Stimulated activated CD4-positive, alpha-beta T cell treated with anti-CD3 and anti-CD28 coated beads, Interleukin-15, amount 100 ng/mL, for 1 hour (primary cell): Measurements from ENCODE around the gene IQGAP1.
"Not testable (repeated sequence)": the region's sequence is repeated elsewhere in the genome, so short reads cannot be mapped to it uniquely, and the experiment has no call there.

Experiments
- DNase-seq, 2 donors: peaks; one replicate each; pipeline ENCODE4 v3.0.0-alpha.2; 2020; ENCODE audit warnings: low read depth in 1 of 2, low spot score in 1 of 2

IQGAP1 gene

DNA sequence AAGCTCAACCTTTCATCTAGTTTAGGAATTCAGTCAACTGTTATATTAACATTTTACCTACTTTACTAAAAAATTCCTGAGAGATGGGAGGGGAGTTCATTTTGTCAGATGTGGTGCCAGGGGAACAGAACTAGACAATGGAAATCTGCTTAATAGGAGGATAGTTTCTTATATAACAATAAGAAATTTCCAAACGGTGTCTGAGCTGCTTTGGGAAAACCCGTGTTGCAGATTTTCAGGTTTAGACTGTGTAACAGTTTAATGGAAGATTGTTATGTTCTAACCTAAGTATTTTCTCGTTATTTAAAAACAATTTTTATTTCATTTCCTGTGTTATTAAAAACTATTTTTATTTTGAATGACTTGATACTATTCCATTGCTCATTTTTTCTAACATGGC, 19.3 kb downstream of the IQGAP1 start:
- DNase-seq = no peak

DNA sequence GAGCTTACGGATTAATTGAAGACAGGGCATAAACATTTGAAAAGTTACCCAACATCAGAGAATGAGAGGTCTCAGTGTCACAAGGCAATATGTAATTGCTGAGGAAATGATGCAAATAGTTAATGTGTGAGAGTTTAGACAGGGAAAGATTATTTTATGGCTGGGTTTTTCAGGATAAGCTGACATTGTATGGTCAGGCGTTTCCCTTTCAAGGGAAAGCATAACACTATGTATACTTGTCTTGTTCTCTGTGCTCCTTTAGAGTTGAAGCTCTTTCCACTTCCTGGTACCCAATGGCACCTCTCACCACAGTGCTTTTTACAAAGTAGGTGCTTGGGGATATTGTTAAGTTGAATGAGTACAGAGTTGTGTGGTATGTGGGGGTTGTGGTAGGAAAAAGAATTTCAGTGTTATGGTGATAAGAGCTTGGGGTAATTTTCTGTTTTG, 19.9 kb downstream of the IQGAP1 start:
- DNase-seq = no peak

DNA sequence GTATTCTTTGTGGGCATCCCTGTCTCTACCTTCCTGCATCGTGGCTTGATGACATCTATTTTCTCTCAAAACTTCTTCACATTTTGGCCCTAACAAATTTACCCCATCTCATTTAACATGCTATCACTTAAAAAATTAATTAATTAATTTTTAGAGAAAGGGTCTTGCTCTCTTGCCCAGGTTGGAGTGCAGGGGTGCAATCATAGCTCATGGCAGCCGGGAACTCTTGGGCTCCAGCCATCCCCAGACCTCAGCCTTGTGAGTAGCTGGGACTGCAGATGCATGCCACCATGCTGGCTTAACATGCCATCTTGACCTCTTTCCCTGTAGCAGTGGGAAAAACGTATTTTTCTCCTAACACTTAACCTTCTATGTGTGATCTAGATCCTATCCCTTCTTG, 20.6 kb downstream of the IQGAP1 start:
- no peak for DNase-seq

DNA sequence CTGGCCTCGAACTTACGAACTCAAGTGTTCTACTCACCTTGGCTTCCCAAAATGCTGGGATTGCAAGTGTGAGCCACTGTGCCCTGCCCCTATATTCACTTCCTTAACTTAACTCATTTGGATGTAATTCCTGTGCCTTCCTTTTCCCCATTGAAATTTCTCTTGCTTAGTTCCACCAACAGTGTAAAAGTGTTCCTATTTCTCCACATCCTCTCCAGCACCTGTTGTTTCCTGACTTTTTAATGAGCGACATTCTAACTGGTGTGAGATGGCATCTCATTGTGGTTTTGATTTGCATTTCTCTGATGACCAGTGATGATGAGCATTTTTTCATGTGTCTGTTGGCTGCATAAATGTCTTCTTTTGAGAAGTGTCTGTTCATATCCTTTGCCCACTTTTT, 21.5 kb downstream of the IQGAP1 start:
- not testable (repeated sequence) for DNase-seq

DNA sequence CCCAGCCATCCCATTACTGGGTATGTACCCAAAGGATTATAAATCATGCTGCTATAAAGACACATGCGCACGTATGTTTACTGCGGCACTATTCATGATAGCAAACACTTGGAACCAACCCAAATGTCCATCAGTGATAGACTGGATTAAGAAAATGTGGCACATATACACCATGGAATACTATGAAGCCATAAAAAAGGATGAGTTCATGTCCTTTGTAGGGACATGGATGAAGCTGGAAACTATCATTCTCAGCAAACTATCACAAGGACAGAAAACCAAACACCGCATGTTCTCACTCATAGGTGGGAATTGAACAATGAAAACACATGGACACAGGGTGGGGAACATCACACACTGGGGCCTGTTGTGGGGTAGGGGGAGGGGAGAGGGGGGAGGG, 22.3 kb downstream of the IQGAP1 start:
- not testable (repeated sequence) for DNase-seq

DNA sequence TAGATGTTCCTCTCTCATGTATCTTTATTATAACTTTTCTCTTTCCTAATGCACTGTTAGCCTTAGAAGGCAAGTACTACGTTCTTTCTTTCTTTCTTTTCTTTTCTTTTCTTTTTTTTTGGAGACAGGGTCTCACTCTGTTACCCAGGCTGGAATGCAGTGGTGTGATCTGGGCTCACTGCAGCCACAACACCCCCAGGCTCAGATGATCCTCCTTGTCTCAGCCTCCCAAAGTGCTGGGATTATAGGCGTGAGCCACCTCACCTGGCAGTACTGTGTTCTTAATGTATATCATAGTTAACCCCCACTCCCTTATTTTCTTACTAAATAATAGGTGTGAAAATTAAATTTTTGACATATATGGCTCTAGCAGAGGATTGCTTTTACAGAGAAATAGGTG, 23.1 kb downstream of the IQGAP1 start:
- DNase-seq = no peak

DNA sequence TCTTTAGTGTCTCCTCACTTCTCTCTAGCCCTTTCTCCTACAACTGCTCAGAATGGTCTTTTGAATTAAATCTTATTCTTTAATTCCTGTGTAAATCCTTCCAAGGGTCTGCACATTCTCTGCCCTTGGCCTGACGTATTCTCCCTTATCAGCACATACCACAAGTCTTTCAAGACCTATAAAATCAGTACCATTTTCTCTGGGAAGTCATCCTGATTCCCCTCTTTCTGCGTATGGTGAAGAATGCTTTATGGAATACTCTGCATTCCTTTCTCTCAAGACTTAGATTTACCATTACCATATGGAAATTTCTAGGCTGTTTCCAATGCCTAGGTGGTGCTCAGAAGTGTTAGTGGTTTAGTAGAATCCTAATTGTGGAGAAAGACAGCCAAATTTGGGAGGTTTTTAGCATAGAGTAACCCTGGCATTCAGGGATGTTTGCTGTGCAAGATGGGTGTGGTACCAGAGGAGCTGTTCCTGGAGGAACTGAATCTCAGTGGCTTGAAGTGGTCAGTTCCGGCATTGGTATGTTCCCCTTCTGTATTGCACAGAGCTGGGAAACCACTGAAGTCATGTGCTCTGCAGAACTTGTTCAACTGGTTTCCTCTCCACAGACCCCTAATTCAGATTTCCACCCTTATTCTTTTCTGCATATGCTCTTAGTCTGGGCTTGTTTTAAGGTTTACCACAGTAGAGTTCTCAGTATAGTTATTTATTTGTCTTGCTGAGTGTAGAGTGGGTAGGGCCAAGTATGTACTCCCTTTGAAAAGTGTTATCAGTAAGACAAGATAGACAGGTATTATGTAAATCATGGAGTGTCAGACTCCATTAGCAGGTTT, 24.5 kb downstream of the IQGAP1 start:
- no peak for DNase-seq

DNA sequence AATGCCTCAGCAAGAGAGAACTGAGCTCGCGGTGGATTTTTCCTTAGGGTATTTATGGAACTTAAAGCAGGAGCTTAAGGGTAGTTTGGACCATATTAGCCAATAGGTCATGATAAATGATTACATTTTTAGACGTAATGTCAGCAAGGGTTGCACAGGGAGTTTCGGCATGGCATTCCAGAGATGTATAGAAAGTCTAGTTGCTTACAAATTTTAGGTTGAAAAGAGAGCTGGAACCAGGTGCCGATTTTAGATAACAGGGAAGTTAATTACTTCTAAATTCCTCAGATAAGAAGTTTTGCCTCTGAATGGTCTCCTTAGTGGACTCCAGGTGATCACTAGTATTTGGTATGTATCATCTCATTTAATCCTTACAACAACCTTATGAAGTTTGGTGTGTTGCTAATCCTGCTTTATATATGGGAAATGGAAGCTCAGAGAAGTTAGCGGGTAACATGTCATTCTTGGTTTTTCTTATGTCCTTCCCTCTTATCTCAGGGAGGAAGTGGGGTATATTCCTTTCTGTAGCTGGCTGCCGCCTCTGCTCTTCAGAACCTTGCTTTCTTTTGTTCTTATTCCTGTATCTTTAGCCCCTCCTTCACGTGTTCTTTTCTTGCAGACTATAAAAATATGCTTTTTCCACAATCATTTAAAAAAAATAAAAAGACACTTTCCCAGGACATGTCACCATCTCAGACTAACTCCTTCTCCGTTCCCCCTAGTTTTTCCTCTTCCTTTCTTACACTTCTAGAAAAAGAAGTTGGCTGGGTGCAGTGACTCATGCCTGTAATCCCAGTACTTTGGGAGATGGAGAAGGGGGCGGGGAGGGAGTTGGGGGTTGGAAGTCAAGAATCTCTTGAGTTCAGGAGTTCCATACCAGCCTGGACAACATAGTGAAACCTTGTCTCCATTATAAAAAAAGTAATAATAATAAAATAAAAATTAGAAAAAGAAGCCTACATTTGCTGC, 25.7 kb downstream of the IQGAP1 start:
- no peak for DNase-seq

DNA sequence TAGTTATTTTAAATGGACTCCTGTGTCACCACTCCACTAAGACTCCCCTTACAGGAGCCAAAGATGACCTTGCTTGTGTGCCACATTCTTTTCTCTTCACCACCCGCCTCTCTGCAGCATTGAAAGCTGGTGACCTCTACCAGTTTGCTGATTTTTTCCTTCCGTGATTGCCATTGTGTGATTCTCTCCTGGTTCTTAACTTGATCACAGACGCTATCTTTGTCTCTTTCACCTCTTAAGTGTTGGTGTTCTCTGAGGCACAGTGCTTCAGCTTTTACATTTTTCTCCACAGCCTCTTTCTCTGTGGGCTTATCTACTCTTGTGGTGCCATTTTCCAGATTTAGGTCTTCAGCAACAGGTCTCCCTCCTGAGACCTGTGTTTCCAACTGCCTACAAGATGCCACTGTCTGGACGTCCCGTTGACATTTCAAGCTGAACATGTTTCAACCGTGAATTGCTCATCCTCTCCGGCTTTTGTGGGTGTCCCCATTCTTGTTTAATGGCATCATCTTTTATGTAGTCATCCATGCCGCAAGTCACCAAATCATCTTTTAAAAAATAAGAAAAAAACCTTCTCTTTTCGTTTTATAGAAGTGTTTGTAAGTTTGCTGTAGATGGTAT, 26.5 kb downstream of the IQGAP1 start:
- no peak for DNase-seq

DNA sequence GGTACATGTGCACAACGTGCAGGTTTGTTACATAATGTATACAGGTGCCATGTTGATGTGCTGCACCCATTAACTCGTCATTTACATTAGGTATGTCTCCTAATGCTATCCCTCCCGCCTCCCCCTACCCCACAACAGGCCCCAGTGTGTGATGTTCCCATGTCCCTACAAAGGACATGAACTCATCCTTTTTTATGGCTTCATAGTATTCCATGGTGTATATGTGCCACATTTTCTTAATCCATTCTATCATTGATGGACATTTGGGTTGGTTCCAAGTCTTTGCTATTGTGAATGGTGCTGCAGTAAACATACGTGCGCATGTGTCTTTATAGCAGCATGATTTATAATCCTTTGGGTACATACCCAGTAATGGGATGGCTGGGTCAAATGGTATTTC, 28.0 kb downstream of the IQGAP1 start:
- DNase-seq = not testable (repeated sequence)

DNA sequence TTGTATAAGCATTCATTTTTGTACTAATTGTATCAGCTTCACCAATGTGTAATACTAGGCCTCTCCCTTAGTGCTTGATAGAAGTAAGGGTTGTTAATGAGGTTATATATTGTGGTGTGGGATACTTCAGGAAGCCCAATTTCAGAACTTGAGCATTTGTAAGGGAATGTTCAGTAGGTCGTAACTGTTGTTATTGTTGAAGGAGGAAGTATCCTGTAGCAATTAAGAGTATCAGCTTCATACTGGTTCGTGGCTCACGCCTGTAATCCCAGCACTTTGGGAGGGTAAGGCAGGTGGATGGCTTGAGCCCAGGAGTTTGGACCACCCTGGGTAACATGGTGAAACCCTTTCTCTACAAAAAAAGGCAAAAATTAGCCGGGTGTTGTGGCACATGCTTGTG, 30.6 kb downstream of the IQGAP1 start:
- no peak for DNase-seq

DNA sequence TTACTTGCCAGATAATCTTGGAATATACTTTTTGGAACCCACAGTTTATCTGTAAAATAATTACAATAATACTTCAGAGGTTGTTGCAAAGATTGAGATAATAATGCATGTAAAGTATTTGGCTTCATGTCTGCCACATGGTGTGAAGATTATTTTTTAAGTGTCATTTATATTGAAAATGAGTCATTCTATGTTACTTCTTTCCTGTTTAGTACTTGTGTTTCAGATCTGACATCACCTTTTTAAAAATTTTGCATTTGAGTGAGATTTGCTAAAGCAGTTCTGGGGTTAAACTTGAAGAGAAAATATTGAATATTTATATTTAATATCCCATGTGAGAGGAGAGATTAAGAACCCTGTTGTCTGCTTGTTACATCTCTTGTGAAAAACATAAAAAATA, 31.2 kb downstream of the IQGAP1 start:
- no peak for DNase-seq

DNA sequence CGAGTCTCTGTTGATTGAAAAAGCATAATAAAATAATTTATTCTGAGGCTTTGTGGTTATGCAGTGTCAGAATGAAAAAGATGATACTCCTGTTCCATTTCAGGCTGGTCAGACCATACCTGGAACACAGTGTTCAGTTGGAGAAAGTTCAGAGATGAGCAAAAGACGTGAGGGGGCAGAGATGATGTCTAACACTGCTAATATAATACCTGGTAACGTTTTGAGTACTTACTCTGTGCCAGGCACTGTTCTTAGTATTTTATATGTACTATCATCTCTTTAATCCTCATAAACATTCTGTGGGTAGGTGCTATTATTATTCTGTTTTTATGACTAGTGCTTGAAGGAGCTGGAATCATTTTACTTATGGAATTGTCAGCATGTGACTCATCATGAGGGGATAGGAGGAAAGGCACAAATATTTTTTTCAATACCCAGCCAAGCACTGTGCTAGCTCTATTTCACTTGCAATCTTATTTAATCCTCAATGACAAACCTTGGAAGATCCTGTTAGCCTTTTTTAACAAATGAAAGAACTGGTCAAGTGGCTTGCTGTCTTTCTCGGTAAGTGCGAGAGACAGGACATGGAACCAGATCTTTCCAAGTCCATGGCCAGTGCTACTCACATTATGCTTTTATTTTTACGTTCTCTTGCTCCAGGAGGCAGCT, 31.8 kb downstream of the IQGAP1 start:
- DNase-seq = no peak

DNA sequence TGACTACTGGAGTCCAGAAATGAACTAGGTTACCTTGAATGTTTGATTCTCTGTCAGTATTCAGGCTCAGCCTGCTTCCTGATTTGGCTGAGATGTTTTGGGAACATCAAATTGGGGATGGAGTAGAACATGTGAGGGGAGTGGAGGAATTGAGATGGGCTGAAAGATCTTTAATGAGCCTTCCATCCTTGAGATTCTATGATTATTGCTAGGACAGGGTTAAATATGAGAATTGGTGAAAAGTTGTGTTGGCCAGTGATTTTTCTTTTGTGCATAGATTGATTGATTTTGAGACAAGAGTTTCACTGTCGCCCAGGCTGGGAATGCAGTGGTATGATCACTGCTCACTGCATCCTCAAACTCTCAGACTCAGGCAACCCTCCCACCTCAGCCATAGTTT, 32.4 kb downstream of the IQGAP1 start:
- DNase-seq = no peak

DNA sequence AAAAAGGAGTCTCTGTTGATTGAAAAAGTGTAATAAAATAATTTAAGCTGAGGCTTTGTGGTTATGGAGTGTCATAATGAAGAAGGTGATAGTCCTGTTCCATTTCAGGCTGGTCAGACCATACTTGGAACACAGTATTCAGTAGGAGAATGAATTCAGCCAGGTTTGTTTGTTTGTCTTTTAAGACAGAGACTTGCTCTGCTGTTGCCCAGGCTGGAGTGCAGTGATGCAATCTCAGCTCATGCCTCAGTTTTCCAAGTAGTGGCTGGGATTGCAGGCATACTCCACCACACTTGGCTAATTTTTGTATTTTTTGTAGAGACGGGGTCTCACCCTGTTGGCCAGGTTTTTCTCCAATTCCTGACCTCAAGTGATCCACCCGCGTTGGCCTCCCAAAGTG, 33.5 kb downstream of the IQGAP1 start:
- no peak for DNase-seq

DNA sequence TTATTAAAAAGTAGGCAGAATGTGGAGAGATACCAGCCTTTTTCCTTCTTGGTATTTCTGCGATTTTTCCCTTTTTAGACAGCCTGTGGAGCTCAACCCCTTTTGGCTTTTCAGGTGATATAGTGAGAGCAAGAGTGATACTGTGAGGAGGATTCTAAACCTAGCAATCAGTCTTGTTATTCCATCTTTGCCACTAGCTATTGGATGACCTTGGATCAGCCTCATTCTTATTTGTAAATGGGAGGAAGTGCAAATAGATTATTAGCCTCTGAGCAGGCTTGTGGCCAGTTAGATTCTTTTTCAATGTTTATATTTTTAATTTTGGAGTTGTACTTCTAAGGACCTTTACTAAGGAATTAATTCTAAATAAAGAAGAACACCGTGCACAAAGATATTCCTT, 34.0 kb downstream of the IQGAP1 start:
- DNase-seq = no peak

DNA sequence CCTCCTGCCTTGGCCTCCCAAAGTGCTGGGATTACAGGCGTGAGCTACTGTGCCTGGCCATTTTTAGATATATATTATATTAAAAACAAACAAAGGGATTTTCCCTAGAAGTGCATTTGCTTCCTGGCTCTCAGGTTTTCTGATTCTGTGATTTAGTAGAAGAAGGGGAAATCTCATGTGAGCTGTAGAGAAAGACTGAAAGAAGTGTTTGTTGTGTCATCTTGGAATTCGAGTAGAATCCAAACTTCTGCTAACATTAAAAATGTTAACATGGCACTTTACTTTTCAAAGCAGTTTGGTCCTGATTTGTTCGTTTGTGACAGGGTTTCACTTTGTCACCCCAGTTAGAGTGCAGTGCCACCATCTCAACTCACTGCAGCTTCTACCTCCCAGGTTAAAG, 34.9 kb downstream of the IQGAP1 start:
- DNase-seq = no peak

DNA sequence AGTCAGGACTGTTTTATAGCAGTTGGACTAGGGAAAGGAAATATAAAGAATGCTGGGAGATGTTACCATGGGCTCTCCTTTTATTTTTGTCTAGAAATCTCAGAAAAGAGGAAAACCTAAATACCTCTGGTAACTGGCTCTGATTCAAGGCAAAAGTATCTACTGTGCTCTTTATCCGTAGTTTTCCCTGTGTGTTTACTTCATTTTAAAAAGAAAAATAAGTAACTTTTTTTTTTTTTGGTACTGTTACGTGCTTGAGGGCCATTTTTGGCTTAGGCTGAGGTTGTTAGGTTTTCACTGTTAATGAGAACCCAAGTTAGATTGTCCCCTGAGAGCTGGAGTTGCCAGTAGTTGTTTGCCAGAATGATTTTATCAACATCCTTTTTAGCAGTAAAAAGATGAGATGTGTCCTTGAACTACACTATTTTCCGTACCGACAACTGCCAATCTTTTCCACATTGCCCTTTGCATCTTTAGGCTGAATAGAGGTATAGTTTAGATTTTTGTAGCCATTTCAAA, 35.8 kb downstream of the IQGAP1 start:
- no peak for DNase-seq

DNA sequence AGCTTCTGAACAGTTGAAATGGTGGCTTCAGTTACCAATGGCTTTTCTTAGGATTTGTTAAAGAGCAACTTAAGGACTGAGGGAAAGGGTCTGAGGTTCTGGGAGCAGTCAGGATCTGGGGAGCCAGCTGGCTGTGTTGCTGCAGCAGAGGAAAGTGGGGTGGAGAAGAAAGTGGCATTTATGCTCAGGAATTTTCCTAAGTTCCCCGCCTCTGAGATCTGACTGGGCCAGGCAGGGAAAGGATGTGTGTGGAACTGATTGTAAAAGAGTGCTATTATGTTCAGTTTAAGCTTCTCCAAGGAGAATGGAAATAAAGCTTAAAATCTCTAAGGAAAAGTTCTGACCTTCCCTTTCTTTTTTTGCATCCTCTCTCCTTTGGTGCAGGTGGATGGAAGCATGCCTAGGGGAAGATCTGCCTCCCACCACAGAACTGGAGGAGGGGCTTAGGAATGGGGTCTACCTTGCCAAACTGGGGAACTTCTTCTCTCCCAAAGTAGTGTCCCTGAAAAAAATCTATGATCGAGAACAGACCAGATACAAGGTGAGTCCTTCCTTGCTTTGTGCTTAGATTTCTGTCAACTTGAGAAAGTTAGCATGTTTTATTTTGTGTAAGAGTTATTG, 37.8 kb downstream of the IQGAP1 start:
- DNase-seq = no peak

DNA sequence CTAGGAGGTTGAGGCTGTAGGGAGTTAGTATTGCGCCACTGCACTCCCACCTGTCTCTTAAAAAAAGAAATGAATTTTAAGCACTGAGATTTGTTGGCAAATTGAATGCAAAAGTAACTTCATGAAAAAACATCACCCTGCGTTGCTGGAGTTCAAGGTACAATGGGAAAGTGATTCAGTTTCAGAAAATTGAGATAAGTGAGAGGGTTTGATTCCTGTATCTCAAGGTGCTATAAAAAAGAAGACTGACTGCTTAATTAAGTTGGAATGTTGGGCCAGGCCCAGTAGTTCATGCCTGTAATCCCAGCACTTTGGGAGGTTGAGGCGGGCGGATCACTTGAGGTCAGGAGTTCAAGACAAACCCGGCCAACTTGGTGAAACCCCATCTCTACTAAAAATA, 39.1 kb downstream of the IQGAP1 start:
- no peak for DNase-seq
